GM18499 (cell line): Measurements from ENCODE around the gene JUN.

Source experiments
- ATAC-seq: cut with Tn5 transposase; IDR thresholded peaks from one replicate; pipeline ENCODE4 v1.9.1; 2021; ENCODE audit warnings: moderate number of reproducible peaks; ENCODE audit not compliant: insufficient read depth, unreplicated experiment

JUN gene

DNA sequence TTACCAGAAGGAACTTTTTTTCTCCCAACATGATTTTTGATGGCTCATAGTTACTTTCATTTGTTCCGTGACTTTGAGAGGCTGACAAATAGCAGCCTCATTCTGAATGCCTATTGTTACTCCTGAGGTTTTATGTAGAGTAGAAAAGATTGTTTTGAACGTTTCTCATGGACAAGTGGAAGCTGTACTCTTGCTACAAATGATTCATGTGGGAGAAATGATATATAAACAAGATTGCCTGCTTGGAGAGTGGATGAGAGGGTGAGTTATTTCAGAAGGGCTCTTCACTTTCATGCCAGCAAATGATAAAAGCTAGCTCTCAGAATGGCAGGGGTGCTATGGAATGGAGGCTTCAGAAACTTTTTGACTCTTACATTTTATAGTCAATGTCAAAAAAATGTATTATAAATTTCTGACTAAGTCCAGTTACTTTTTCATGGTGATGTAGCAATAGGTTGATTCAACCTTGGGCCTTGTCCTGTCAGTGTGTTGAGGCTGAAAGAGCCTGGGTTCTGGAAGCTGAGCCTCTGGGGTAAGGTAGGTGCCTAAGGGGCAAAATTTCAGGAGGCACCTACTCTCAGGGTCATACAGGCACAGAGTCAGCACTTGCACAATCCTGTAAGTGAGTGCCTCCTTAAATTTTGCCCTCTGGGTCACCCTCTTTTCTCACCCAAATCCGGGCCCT, 19.4 kb downstream of the JUN start:
- no peak for ATAC-seq

- ATAC-seq = no peak
Observed at GRCh38 chr1:58763214-58763613, 20.6 kb downstream of the JUN start.

- no peak for ATAC-seq
Observed at GRCh38 chr1:58762806-58763205, 21.0 kb downstream of the JUN start.

DNA sequence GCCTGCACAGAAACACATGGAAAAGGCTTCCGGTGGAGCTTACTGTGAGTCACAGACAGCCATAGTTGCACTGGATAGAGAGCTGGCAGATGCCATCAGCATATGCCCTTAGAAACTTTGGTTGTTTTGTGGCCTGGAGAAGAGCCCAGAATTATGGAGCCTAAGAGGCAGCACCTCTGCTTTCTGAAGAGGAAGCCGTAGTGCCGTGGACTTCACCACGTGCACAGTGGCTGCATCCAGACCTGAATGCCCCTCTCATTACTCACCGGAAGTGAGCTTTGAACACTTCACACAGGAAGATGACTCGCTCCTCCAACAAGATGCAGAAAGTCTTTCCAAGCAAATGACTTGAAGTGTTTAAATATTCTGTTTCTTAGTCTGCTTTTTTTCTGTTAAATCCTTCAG, 28.4 kb downstream of the JUN start:
- no peak for ATAC-seq

- no peak for ATAC-seq
Observed at GRCh38 chr1:58754683-58755467, 29.0 kb downstream of the JUN start.

DNA sequence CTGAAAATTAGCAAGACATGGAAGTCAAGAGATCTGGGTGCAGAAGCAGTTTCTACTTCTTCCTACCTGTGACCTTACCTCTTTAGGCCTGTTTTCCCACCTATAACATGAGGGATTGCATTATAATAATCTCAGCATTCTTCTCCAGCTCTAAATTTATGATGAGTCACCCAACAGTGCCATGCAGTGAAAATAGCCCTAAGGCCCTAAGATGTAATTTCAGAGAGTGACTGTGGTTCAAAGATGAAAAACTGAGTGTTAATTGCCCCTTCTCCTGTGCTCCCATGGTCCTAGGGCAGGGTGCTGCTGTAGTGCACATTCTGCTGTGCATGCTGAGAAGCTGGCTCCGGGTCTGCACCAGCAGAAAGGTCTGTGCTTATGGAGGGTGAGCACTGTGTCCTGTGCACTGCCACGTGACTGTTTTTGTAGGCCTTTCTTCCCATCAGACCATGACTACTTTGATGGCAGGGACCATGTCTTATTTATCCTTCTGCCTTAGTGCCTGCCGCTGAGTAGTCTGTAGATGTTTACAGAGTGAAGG, 29.7 kb downstream of the JUN start:
- no peak for ATAC-seq

DNA sequence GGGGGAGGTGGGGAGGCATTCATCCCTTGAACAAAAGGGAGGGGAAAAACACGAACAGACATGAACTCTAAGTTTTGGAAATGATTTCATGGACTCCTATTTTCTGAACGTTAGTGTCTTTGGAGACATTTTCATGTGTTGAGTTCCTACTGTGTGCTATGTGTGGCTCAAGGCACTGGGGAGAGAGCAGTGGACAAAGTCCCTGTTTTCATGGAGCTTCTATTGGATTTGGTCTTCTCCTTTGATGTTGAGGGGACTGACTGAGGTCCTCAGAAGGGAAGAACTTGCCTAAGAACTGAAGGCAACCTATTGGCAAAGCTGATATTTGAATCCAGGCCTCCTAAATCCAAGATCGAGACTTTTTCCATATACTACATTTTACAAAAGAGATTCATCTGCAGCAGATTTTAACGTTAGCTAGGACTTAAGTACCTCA, 30.4 kb downstream of the JUN start:
- no peak for ATAC-seq

DNA sequence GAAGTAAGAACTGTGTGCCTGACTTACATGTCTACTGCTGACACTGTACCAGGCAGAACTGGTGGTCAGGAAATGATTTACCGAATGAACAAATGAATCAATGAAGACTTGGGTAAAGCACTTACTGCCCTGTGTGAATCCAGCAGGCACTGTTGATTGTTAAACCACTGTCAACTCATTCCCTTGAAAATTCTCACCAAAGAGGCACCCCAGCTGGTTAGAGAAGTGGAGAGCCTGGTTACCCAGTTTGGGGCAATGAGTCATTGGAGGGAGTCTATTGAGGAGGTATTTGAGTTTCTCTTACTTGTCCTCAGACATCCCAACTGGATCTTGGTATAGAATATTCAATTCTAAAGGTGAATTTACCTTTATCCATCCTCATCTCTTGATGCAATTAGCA, 34.2 kb downstream of the JUN start:
- ATAC-seq = no peak

DNA sequence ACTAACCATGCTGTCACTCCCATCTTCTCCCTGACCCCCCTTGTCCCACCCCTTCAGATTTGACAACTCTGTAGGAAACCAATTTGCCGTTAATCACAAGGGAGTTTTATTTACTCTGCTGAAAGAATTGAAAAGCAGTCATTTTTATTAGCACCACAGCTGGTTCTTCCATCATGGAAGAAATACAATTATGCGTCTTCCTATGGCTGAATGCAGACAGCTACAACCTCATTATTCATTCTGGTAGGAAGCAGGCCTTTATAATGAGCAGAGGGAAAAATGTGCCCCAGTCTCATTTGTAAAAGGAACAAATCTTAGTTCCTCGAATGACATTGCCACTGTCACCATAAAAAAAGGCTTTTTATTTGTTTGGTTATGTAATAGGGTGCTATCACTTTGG, 35.2 kb downstream of the JUN start:
- ATAC-seq = no peak

- ATAC-seq = no peak
Observed at GRCh38 chr1:58746757-58747156, 37.1 kb downstream of the JUN start.

DNA sequence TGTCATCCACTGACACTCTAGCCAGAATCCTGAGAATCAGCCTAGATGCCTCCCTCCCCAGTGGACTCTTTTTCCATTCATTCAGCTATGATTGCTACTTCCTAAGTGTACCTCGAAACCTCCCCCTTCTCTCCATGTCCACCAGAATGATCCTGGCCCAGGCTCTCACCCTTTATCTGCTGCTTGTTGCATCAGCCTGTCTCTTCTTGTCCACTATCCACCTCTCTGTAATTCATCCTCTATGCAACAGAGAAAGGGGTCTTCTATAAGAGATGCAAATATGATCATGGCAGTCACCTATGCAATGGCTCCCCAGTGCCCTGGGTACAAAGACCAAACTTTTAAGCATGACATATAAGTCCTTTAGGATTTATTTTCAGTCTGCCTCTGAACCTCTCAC, 37.7 kb downstream of the JUN start:
- no peak for ATAC-seq

GRCh38 chr1:58745666-58746065, 38.2 kb downstream of the JUN start:
- ATAC-seq = no peak

GRCh38 chr1:58745117-58745516, 38.7 kb downstream of the JUN start:
- no peak for ATAC-seq

GRCh38 chr1:58741678-58742553, 41.9 kb downstream of the JUN start:
- no peak for ATAC-seq

DNA sequence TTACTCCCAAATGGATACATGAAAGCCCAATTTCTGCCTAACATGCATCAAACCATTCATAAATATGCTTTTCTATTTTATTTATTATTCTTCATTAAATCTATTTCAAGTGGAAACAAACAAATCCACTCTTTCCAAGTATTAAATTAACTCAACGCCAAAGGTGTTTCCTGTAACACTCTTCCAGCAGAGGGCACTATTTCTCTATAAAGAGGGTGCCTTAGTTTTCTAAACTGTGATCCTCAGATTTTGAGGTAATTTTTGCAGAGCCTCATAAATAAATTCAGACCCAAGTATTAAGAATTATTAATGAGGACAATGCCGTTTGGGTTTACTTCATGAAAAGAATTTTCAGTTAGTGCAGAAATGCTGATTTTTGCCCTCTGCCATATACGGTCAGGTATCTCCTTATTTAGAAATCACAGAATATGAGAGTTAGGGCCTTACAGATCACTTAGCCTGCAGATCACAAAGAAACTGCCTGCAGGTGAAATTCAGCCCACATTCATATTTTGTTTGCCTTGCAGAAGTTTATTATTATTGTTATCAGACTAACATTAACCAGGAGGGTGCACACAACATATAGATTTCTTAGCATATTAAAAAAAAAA, 43.9 kb downstream of the JUN start:
- ATAC-seq = no peak

GRCh38 chr1:58738876-58739275, 45.0 kb downstream of the JUN start:
- no peak for ATAC-seq

- no peak for ATAC-seq
Observed at GRCh38 chr1:58735586-58735985, 48.3 kb downstream of the JUN start.

- ATAC-seq = no peak
Observed at GRCh38 chr1:58734630-58735029, 49.2 kb downstream of the JUN start.

- no peak for ATAC-seq
Observed at GRCh38 chr1:58732087-58732775, 51.6 kb downstream of the JUN start.
